Measurements from ENCODE around the gene SLC12A4. TPM values are rescaled to one million over a fixed set of nuclear protein-coding genes. Genes with fewer than 3 reads are reported as not detected.
"Not testable (repeated sequence)": the region's sequence is repeated elsewhere in the genome, so short reads cannot be mapped to it uniquely, and the experiment has no call there.

SLC12A4 gene
- polyA plus RNA-seq (ENCODE audit: insufficient read length in 4 of 4), result 10 to 100 TPM; 32.4 to 47.4 (median 40.2) TPM

DNA sequence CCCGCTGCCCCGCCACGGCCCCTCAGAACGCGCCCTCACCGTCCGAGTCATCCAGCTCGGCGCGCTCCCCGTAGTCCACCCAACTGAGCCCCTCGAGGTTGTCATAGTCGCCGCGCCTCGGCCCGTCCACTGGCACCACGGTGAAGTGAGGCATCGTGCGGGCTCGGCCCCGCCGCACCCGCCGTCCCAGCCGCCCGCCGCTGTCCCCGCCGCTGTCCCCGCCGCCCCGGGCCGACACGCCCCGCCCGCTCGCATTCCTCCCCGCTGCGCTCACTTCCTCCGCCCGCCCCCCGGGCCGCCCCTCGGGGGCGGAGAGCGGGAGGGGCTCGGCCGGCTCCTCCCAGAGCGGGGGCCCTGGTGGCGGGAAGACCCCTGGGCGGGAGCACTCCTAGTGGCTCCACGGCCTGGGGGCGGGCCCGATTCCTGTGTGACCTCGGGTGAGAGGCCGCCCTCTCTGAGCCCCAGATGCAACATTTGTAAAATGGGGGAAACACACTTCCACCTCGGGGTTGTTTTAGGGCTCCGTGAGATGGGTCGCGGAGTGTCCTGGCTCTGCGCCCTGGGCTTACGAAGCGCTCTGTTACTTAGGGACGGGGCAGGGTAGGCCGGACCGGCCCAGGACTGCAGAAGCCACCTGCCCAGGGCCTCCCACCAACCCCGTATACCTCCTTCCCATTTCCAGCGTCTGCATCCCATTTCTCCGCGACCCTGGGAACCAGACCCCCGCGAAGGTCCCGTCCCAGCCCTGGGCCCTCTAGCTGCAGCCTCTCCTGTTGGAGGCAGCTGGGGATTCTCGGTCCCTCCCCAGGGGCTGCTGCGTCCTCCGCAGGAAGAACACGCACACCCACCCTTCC is at the start of gene SLC12A4:
TSS of gene SLC12A4 (minus strand) at position 238 of the 854 bp plus-strand sequence. CDS start at position 154, 84 bp downstream.
- peak in 2 of 4 donors; percentile 75 to 84 for DNase-seq (ENCODE audit: low read depth in 4 of 4, low spot score in 2 of 4)

DNA sequence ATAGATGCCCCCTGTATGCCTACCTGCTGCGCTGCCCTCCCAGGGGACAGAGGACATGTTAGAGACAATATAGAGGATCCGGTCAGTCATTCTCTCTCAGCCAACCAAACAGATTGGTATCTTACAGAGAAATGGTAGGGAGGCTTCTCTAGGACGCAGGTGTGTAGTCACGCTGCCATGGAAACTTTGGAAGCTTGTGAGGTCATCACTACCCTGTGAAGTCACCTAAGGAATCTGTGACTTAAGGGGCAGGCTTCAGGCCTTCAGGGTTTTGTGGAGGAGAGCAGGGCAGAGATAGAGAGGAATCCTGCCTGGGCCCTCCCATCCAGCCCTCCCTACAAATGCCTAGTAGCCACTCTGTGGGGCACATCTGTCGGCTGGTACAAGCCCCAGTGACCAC is 47.2 kb upstream of the SLC12A4 start, which contains the start of gene DPEP2NB:
TSS of gene DPEP2NB (minus strand) at position 231 of the 400 bp plus-strand sequence. CDS start at position 90, 141 bp downstream.
- DNase-seq (ENCODE audit: low read depth in 4 of 4, low spot score in 2 of 4), result no peak

DNA sequence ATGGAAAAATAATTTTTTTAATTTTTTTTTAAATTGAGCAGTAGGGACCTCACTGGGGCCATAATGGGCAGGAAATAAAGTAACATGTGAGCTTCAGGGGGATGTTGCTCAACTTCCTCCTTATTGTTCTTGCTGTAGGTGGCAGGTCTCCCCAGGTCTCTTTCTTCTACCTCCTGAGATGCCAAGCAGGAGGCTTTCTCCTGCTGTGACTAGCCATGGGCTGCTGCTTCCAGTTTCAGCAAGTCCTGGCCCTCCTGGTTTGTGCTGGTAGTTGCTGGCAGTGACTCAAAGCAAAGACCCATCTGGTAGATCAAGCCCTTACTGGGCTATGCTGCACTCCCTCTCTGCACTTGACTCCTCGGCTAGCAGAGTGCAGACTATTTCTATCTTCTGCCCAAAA is 45.0 kb upstream of the SLC12A4 start:
- no peak for DNase-seq (ENCODE audit: low read depth in 4 of 4, low spot score in 2 of 4)

DNA sequence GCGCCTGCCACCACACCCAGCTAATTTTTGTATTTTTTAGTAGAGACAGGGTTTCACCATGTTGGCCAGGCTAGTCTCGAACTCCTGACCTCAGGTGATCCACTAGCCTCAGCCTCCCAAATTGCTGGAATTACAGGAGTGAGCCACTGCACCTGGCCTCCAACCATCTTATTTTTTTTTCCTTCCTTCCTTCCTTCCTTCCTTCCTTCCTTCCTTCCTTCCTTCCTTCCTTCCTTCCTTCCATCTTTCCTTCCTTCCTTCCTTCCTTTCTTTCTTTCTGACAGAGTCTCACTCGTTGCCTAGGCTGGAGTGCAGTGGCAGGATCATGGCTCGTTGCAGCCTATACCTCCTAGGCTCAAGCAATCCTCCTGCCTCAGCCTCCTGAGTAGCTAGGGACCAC is 41.4 kb upstream of the SLC12A4 start:
- DNase-seq (ENCODE audit: low read depth in 4 of 4, low spot score in 2 of 4), result not testable (repeated sequence)

DNA sequence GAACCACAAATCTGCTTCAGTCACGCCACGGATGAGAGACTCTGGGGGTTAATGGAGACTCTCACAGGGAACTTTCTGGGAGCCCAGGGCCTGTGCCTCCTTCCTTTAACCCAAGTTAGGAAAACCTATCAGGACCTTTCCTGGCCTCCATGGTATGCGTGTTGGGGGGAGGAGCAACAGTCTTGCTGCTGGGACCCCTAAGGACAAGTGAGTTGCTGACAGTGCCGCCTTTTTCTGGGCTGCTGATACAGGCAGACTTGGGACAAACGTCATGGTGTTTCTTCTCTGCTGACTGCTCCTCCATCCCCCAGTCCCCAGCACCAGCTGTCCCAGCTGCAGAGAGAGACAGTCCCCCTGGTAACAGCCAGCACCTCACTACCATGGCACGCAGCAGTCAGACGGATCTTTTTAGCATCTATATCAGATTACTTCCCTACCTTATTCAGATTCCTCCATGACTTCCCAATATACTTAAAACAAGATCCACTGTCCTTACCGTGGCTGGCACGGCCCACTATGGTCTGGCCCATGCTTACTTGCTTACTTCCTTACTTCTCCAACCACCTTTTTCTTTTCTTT is 40.8 kb upstream of the SLC12A4 start:
- no peak for DNase-seq (ENCODE audit: low read depth in 4 of 4, low spot score in 2 of 4)

DNA sequence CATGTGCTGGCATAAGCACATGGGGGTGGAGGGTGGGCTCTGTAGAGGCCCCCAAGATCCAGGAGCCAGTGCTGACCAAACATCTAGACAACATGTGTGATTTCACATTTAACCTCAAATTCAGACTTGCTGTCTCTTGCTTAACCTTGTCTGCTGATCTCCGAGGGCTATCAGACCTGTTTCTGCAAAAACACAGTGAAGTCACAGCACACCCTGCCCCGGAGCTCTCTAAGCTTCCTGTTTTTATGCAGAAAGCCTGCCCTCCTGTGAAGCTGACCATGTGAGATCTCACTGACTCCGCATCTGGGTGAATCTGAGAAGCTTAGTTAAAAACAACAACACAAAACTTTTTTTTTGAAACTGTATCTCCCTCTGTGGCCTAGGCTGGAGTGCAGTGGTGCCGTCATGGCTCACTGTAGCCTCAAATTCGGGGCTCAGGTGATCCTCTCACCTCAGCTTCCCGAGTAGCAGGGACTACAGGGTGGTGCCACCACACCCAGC is 37.4 kb upstream of the SLC12A4 start:
- no peak for DNase-seq (ENCODE audit: low read depth in 4 of 4, low spot score in 2 of 4)

DNA sequence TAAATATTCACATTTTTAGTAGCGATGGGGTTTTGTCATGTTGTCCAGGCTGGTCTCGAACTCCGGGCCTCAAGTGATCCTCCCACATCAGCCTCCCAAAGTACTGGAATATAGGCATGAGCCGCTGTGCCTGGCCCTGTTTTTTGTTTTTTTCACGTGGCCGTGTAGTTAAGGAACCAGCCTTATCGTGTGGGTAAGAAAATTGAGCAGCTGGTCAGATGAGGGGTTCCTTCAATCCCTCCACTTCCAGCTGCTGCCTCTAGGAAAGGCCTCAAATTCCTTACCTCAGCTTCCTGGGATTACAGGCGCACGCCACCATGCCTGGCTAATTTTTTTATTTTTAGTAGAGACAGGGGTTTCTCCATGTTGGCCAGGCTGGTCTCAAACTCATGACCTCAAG is 36.8 kb upstream of the SLC12A4 start:
- no peak for DNase-seq (ENCODE audit: low read depth in 4 of 4, low spot score in 2 of 4)

DNA sequence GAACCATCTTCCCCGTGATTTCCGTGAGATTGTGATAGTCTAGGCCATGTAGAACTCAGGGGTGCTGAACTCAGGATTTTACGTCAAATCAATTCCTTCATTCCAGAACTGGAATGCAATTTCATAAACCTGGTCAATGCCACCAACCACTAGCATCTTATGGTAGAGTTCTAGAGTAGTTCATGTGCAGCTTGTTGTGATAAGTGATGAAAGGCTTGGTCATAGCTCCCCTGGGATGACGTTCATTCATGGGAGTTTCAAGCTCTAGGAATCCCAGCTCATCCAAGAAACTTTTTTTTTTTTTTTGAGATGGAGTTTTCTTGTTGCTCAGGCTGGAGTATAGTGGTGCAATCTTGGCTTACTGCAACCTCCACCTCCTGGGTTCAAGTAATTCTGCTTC is 34.6 kb upstream of the SLC12A4 start:
- DNase-seq (ENCODE audit: low read depth in 4 of 4, low spot score in 2 of 4), result no peak

DNA sequence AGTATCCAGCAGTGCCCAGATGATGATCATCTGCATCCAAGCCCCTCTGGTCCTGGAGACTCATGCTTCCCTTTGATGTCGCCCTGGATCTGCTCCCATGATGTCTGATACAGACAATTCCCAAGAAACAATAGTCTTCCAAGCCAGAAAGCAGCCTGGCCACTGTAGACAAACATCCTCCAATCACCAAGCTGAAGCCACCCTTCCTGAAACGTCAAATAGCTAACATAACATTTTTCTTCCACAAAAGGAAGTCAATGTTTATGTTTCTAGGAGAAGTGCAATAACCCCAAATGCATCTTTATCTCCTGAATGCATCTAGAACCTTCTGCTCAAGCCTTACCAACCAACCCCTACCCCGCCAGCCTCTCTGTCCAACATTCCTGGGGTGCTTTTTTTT is 32.0 kb upstream of the SLC12A4 start:
- no peak for DNase-seq (ENCODE audit: low read depth in 4 of 4, low spot score in 2 of 4)

DNA sequence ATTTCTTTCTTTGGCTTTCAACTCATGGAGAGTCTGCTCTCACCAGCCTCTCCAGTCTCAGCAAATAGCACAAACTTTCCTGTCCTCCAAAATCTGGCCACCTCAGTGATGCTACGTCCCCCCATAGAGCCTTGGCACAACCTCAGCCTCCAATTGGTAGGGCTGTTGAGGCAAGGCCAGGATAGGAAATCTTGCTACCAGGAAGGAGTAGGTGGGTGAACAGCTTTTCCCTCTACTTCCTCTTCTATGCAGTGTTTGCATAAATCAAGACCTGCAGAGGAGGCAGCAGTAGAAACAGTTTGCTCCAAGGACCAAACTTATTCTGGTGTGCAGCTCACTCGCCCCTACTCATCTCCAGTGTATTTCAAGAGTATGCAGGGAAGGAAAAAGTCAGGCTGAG is 31.5 kb upstream of the SLC12A4 start:
- no peak for DNase-seq (ENCODE audit: low read depth in 4 of 4, low spot score in 2 of 4)

DNA sequence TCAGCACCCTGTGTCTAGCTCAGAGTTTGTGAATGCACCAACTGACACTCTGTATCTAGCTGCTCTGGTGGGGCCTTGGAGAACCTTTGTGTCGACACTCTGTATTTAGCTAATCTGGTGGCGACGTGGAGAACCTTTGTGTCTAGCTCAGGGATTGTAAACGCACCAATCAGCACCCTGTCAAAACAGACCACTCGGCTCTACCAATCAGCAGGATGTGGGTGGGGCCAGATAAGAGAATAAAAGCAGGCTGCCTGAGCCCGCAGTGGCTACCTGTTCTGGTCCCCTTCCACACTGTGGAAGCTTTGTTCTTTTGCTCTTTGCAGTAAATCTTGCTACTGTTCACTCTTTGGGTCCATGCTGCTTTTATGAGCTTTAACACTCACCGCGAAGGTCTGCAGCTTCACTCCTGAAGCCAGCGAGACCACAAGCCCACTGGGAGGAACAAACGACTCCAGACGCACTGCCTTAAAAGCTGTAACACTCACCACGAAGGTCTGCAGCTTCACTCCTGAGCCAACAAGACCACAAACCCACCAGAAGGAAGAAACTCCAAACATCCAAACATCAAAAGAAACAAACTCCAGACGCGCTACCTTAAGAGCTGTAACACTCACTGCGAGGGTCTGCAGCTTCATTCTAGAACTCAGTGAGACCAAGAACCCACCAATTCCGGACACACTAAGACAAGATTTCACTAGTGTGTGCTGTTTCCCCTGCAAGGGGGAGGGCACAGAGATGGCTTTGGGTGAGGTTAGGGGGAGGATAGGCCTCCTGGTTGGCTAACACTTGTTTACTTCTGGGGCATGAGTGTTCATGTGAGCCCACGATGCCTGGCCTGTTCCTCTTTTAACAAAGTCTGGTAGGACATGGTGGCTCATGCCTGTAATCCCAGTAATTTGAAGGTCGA is 30.6 kb upstream of the SLC12A4 start, which contains the start of gene DPEP2:
TSS of gene DPEP2 (minus strand) at position 706 of the 910 bp plus-strand sequence. CDS start 6,272 bp downstream, outside the sequence.
- DNase-seq (ENCODE audit: low read depth in 4 of 4, low spot score in 2 of 4), result not testable (repeated sequence)

DNA sequence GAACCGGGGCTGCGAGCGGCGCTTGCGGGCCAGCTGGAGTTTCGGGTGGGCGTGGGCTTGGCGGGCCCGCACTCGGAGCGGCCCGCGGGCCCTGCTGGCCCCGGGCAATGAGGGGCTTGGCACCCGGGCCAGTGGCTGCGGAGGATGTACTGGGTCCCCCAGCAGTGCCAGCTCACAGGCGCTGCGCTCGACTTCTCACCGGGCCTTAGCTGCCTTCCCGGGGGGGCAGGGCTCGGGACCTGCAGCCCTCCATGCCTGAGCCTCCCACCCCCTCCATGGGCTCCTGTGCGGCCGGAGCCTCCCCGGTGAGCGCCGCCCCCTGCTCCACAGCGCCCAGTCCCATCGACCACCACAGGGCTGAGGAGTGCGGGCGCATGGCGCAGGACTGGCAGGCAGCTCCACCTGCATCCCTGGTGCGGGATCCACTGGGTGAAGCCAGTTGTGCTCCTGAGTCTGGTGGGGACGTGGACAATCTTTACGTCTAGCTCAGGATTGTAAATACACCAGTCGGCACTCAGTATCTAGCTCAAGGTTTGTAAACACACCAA is 29.9 kb upstream of the SLC12A4 start:
- DNase-seq (ENCODE audit: low read depth in 4 of 4, low spot score in 2 of 4), result not testable (repeated sequence)

DNA sequence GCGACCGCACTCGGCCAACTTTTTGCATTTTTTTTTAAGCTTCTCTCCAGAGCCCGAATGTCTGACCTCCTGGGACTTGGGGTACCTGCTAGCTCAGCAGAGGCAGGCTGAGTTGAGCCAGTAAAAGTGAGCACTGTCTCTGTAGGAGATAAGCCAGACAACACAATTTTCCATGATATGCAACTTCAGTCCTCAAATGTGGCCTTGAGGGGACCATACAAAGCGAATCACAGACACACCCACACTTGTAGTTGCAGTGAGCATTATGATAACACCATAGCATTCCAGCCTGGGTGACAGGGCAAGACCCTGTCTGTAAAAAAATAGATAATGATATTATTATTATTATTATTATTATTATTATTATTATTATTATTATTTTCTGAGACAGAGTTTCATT is 28.2 kb upstream of the SLC12A4 start:
- no peak for DNase-seq (ENCODE audit: low read depth in 4 of 4, low spot score in 2 of 4)

DNA sequence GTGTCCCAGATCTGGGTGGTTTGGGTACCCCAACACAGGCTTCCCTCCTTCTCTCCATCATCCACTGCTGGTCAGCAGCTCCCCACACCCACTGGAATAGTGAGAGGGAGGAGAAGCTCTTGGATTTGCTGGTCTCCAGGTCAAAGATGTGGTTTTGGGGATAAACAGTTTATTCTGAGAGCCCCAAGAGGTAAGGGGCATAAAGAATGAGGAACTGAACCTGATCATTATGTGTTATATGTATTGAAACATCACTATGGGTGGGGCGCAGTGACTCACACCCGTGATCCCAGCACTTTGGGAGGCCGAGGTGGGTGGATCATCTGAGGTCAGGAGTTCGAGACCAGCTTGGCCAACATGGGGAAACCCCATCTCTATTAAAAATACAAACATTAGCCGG is 27.0 kb upstream of the SLC12A4 start:
- no peak for DNase-seq (ENCODE audit: low read depth in 4 of 4, low spot score in 2 of 4)

DNA sequence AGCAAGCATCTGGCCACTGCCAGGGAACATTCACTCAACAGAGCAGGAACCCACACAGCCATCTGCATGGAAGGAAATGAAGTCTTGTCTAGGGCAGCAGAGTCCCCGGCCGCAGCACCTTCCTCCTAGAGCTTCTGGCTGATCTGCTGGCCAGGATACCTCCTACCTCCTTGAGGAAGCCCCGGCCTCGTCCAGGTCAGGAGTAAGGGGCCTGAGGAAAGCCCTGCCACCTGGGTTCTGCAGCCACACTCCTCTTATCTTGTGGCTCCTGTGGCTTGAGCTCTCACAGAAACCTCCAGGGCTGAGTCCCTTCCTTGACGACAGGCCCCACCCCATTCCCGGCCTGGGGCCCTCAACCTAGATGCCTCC is 25.6 kb upstream of the SLC12A4 start:
- not testable (repeated sequence) for DNase-seq (ENCODE audit: low read depth in 4 of 4, low spot score in 2 of 4)

DNA sequence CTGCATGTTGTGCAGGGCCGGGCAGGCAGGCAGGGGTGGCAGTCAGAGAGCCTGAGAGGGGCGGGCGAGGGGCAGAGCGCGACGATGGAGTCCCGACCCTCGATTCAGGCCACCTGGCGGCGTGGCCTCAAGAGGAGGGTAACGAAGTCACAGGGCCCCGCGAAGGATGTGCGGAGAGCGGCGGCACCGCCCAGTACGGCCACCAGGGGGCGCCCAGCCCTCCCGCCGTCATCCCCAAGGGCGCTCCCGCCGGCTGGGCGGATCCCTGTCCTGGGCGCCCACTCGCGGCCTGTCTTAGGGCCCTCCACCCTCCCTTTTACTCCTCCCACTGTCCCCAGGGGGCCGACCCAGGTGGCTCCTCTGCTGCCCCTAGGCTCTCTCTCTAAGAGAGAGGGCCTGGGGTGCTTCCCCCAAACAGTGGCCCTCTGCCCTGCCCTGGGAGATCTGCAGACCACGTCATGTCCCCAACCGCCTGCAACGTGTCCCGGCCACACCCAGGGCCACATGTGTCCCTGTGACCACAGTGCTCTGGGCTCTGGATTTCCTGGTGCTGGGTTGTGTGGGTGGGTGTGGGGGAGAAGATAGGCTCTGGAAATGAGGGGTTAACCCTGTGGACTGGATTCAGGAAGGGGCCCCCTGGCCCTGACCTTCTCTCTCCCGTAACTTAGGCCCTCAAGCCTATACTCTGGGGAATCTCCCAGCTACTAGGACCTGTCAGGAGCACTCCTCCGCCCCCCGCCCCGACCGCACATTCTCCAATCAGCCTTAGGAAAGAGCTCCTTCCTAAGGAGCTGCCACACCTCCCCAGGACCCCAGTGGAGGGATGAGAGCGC is 25.0 kb upstream of the SLC12A4 start:
- peak in 3 of 4 donors; percentile 25 to 34 (median 32) for DNase-seq (ENCODE audit: low read depth in 4 of 4, low spot score in 2 of 4)

DNA sequence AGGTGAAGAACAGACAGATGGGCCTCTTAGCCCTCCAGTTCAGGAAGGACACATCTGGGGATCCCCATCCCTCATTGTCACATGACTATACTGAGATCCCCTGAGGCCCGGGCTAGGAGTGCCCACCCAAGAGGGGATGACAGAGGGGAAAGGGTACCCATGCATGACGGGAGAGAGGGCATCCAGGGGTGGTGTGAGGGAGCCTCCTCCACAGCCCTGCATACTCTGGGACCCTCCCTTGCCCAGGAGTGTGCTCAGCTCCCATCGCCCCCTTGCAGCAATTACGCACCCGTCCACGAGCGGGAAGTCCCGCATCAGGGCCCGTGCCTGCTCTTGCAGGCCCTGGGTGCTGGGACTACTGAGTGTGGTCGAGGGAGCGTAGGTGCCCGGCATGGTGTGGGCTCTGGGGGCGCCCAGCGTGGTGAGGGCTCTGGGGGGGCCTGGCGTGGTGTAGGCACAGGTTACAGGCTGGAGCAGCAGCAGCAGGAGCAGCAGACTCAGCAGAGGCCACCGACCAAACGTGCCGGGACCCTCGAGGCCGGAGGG is 24.3 kb upstream of the SLC12A4 start:
- no peak for DNase-seq (ENCODE audit: low read depth in 4 of 4, low spot score in 2 of 4)

DNA sequence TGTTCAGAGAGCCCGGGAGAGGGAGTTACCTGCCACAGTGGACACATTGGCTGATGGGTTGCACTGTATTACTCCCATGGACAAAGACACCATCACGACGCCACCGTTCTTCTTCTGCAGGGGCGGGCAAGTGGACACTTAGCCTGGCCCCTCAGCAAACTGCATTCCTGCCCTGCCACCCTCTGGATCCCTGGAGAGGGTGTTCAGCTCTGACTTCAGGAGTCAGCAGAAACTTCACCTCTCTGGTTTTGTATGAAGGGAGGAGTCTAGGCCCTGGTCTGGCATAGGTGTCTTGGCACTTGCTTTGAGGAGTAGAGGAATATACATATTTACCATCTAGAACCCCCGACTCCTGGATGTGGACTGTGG is 21.6 kb upstream of the SLC12A4 start:
- DNase-seq (ENCODE audit: low read depth in 4 of 4, low spot score in 2 of 4), result no peak

DNA sequence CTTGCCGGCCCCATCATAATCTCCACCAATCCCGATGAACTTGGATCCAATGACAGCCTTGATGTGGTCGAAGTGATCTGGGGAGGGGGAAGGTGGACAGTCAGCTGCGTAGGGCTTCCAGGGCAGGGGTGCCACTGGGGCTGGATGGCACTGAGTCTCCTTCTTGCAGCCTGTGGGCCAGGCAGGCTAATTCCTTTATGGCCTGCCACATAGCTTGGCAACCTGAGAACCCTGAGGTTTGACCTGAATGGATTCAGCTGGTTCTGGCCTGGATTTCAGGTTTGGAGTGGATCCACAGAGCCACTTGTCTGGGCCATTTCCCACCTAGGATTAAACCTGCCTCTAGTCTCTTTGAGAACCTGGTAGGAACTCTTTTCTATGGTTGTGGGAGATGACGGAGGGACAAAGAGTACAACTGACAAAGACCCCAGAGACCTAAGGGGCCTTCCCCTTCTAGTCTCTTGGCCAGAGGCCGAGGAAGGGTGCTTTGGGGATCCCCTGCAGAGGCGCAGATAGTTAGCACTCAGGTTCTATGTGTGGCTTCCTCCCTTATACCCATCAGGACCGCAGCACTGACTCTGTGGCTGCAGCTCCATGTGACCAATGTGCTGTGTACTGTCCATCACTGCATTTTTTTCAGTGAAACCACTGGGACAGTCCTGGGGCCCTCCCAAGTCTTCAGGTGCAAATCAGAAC is 21.0 kb upstream of the SLC12A4 start:
- DNase-seq (ENCODE audit: low read depth in 4 of 4, low spot score in 2 of 4), result no peak
